T-helper 22 cell (primary cell): ENCODE measurements around the gene TLCD4.
A peak's percentile ranks its signal among the peaks of the same experiment; 100 is the strongest.

Experiments
- DNase-seq: peaks from one replicate; pipeline ENCODE4 v3.0.0-alpha.2; 2020; ENCODE audit warnings: low read depth

Gene TLCD4

DNA sequence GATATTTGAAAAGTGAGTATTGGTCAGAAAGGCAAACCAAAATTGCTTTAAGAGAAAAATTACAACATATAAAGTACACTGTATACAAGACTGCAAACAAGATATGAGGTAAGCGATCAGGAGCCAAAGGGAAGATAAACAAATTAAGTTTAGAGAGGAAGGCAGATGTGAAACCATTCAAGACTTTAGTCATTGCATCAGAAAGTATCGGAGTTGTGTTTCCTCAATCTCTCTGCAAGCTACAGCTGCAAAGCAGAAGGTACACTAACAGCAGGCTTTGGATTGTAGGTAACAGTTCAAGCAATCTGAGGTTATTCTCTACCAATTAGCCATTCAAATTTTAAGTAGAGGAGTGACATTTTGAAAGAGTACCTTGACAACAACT is 21.3 kb upstream of the TLCD4 start:
- no peak for DNase-seq

GRCh38 chr1:95096218-95096841 is 20.8 kb upstream of the TLCD4 start:
- DNase-seq, result no peak

DNA sequence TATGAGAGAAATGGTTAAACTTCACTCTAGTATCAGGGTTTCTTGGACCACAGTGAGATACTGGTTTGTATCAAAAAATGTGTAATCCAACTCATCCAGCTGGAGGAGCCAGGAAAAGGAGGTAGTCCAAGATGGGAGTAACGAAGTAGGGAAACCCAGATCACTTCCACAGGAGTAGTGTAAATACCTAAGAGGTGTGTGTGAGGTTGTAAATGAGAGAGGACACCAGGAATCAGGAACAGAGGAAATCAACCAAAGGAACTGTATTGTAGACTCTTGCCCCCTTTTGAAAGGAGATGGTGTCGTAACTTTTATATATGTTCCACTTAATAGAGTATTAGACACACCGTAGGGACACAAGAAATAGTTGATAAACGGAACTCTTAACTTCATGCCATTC is 19.7 kb upstream of the TLCD4 start:
- no peak for DNase-seq

DNA sequence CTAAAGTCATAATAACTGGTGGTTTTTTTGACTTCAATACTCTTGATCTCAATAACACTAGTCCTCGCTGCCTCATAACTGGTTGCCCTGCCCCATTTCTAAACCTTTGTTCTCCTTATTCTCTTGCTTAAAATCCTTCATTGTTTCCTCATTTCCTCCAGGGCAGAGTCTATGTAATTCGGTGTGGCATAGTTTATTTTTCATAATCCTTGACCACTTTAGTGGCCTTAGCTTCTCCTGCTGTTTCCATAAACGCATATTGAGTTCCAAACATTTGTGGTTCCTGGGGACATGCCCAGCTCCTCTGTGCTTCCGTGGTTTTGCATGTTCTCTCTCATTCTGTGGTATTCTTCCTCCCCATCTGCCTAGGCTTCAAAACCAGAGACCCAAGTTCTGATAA is 19.0 kb upstream of the TLCD4 start:
- no peak for DNase-seq

- no peak for DNase-seq
Measured at GRCh38 chr1:95108792-95109191, 8.4 kb upstream of the TLCD4 start.

DNA sequence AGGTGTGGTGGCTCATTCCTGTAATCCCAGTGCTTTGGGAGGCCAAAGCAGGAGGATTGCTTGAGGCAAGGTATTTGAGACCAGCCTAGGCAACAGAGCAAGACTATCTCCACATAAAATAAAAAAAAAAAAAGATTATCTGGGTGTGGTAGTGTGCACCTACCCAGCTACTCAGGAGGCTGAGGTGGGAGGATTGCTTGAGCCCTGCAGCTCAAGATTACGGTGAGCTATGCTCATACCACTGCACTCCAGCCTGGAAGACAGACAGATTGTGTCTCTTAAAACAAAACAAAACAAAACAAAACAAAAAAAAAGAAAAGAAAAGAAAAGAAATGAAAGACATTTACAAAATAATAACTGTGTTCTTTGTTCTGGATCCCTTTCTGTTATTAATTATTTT is 6.1 kb upstream of the TLCD4 start:
- DNase-seq, result no peak

GRCh38 chr1:95113684-95114083 is 3.5 kb upstream of the TLCD4 start:
- no peak for DNase-seq

DNA sequence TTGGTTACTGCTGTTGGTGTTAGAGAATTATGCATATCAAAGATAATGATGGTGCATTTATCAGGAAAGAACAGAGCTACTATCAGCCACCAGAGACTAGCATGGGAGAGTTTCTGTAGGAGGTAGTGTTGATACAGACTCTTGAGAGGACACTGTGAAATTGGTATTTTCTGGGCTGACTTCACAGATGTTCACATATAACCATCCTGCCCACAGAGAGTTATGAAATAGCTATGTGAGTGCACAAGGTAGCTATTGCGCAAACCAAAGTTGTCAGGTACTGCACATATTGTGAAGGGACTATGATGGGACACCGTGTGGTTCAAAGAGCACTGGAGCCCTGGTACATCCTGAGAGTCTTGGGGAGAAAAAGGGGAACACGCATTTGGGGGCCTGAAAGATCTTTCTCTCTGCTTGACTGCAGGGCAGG is 1.4 kb upstream of the TLCD4 start:
- no peak for DNase-seq

GRCh38 chr1:95116580-95117206 is 462 bp upstream of the TLCD4 start:
- DNase-seq, result peak; percentile 4

- no peak for DNase-seq
Measured at GRCh38 chr1:95118067-95118499, 928 bp downstream of the TLCD4 start.

GRCh38 chr1:95118710-95119109 is 1.6 kb downstream of the TLCD4 start:
- no peak for DNase-seq

DNA sequence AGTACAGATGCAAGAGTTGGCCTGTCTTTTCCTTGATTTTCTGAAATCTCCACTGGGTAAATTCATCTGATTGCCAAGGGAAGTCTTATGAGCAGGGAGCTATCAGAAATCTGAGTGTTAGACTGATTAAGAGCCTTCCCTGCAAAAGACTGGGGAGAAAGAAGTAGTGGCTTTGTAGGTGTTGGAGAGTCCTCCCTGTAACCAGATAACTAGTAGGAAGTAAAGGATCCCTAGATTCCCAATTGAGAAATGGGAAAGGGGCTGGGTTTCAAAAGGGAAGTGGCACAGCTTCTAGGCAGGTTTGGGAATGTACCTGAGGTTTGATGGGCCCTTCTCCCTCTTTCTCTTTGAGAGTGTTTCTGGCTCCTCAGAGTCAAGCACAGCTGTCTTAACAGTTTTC is 2.1 kb downstream of the TLCD4 start:
- no peak for DNase-seq

DNA sequence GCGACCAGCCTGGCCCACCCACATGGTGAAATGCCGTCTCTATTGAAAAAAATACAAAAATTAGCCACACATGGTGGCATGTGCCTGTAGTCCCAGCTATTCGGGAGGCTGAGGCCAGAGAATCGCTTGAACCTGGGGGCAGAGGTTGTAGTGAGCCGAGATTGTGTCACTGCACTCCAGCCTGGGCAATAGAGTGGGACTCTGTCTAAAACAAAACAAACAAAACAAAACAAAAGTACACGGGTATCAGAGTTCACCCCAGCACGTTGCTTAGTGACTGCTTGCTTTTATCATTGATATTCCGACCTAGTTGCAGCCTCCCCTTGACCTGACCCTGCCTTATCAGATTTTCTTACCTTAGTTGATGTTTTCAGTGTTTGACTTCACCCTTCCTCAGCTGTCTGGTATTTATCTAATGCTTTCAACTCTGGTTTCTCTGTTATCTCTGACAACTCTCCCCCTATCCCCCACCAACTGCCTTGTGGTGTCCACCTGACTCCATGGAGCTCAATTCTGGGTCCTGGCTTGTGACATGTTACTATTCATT is 5.1 kb downstream of the TLCD4 start:
- no peak for DNase-seq

GRCh38 chr1:95124342-95124741 is 7.2 kb downstream of the TLCD4 start:
- DNase-seq, result no peak

- no peak for DNase-seq
Measured at GRCh38 chr1:95126366-95126765, 9.2 kb downstream of the TLCD4 start.

DNA sequence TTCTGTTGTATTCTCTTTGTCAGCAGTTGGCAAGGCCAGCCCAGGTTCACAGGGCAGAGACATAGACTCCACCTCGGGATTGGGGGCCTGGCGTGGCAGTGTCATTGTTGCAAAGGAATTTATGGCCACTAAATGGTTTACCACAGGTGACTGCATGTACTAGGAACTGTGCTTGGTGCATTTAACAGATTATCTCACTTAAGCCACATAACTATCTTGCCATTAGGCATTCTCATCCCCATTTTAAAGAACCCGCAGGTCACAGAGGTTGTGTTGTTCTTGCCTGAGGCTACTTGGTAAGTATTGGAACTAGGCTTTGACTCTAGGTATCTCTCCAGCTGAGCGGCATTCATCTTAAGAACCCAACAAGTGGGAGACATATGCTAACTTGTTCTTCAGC is 9.7 kb downstream of the TLCD4 start:
- no peak for DNase-seq

DNA sequence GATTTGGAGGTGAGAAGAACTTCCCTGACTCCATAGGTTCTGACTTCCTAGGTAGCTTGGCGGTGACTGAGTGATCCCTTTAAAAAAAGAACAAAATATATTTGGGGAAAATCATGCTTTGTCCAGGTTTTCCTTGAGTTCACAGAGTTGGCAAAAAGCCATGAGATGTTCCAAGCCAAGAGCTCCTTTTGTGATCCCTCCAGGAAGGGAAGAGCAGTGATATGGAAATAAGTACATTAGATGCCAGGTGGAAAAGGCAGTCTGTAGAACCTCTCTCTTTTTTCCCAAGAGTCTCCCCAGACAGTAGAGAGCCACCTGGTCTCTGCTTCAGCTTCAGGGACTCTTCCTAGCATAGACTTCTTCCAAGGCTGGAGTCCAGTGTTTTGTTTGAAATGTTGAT is 10.2 kb downstream of the TLCD4 start:
- DNase-seq, result no peak

DNA sequence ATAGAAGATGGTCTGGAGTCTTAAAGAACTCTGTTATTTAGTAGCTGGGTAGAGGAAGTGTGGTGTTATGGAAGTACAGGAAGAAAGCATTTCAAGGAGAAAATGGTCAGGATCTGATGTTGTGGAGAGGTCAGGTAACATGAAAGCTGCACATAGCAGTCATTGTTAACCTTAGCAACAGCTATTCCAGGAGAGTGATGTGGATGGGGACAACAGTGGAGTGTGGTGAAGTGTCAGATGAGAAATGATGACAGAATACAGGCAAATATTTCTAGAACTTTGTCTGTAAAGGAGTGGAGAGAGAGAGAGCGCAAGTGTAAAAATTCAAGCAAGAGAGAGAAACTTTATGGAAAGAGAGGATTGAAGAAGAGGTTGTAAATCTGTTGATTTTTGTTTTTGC is 15.6 kb downstream of the TLCD4 start:
- no peak for DNase-seq

DNA sequence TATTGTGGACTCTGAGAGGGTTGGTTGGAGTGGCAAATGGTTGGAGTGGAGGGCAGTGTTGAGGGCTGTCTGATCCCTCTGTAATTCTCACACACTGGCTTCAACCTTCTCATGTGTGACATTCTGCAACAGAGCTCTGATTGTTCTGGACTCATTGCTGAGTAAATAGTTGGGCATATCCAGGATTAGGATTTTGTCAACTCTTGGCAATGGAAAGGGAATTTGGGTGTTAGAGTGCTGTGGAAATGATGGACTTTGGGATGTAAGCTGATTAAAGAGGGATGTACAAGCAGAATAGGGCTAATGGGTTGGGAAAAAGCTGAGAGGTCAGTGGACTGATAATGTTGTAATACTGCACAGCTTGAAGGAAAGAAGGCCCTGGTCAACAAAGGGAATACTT is 16.5 kb downstream of the TLCD4 start:
- DNase-seq, result no peak

DNA sequence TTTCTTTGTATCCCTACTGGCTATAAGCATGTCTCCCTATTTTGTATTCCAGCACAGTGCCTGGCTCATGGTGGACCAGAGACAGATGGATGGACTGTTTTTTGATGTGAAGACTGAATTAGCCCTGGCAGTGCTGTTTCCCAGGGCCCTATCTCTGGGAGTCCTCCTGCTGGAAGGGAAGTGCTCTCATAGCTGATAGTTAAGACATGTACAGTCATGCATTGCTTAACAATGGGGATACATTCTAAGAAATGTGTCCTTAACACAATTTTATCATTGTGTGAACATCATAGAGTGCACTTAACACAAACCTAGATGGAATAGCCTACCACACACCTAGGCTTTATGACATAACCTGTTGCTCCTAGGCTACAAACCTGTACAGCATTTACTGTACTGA is 21.1 kb downstream of the TLCD4 start:
- no peak for DNase-seq

DNA sequence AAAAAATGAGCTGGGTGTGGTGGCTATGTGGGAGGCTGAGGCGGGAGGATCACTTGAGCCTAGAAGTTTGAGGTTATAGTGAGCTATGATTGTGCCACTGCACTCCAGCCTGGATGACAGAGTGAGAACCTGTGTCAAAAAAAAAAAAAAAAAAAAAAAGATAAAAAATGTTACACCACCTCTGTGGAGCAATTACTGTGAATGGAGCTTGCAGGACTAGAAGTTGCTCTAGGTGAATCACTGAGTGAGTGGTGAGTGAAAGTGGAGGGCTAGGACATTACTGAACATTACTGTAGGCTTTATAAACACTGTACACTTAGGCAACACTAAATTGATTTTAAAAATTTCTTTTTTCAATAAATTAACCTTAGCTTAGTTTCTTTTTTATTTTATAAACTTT is 21.9 kb downstream of the TLCD4 start:
- no peak for DNase-seq

DNA sequence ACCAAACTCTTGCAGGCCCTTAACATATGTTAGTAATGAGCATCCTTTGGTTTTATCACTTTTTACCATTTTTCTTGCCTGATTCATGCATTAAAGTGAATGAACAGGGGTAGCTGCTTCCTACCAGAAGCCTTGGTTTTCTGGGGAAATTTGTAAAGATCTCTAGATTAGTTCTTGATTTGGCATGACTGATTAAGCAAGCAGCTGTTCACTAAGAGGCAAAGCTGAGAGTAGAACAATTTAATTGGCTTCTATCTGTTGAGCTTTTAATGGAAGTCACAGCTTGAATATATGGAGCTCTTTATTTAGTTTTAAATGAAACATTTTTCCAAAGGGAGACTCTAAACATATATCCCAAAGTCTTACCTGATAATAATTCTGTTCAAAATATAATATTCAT is 23.6 kb downstream of the TLCD4 start:
- DNase-seq, result no peak

GRCh38 chr1:95145493-95145892 is 28.3 kb downstream of the TLCD4 start:
- no peak for DNase-seq

GRCh38 chr1:95146637-95147036 is 29.5 kb downstream of the TLCD4 start:
- no peak for DNase-seq
